Cardiac muscle cell (in vitro differentiated cells and primary cell): ENCODE data around the gene NPR2. TPM values are rescaled to one million over a fixed set of nuclear protein-coding genes. Genes with fewer than 3 reads are reported as not detected.
A peak's percentile ranks its signal among the peaks of the same experiment; 100 is the strongest.

Experiments
- DNase-seq, 2 donors: peaks; one replicate each; pipeline versions ENCODE4 v3.0.0 to v3.0.0-alpha.2; 2010 to 2017; ENCODE audit warnings: low read depth in 1 of 2, low spot score in 1 of 2
- H3K27ac ChIP-seq: fragments of 200-600 bp; sonication (generic); 2 replicates; pipeline ENCODE4 v1.5.1; 2016
- H3K27me3 ChIP-seq: fragments of 200-600 bp; sonication (generic); 2 replicates; pipeline ENCODE4 v1.6.0; 2016; ENCODE audit warnings: control low read depth
- H3K36me3 ChIP-seq: fragments of 200-600 bp; sonication (generic); 2 replicates; pipeline ENCODE4 v1.5.1; 2016; ENCODE audit warnings: control low read depth
- H3K4me1 ChIP-seq: fragments of 200-600 bp; sonication (generic); 2 replicates; pipeline ENCODE4 v1.8.1; 2017; ENCODE audit warnings: low read depth, mild to moderate bottlenecking, mixed run types
- H3K4me3 ChIP-seq: fragments of 200-600 bp; sonication (generic); 2 replicates; pipeline ENCODE4 v1.5.1; 2016; ENCODE audit warnings: mild to moderate bottlenecking
- H3K9me3 ChIP-seq: fragments of 200-600 bp; sonication (generic); 2 replicates; pipeline ENCODE4 v1.5.1; 2017; ENCODE audit warnings: low read depth, mild to moderate bottlenecking, control low read depth
- polyA plus RNA-seq: library from polyadenylated mRNA; unstranded; fragments of >200 nt; fragmentation: Nextera tagmentation; extraction: Ambion mirVana; gene quantifications from 2 replicates; pipeline ENCODE4 v1.2.1, GENCODE V29; 2016
- total RNA-seq: library from RNA; depleted of rRNA; stranded (reverse); fragments of >200 nt; gene quantifications from 2 replicates; pipeline ENCODE4 v1.2.3, GENCODE V29; 2016
- TF ChIP-seq, protein P1 (sequence below): IDR thresholded peaks from 2 replicates; pipeline ENCODE4 v1.5.1; 2012; ENCODE audit warnings: low read depth, mild to moderate bottlenecking, low read length

The NPR2 gene
- total and polyA plus RNA-seq, 2 experiments from 2014 or later, result 12.6 to 13.2 TPM

DNA sequence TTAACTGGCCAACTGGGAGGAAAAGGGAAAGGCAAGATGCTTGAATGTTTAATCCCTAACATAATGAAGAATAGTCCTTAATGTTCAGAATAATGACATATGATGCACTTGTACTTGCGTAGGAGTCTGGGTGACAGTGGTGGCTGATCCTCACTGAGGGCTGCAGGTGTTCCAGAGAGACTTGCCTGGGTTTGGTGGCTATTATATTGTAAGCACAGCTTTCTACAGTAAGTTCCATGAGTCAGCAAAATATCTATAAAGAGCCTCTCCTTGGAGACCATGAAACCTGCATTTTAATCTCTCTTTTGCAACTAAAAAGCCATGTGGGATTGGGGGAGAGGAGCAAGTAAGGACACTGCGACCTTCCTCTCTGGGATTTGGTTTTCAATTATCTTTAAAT is 1.9 kb upstream of the NPR2 start:
- Histone ChIP-seq H3K27me3 (no peaks in the 10 kb centered on the region), H3K36me3 (no peaks in the 10 kb centered on the region), H3K9me3 (no peaks in the 10 kb centered on the region), H3K4me3 (no peak overlapping the region), H3K4me1 (peaks cover 17% of the 10 kb centered on the region), H3K27ac (no peak overlapping the region)
- DNase-seq, result no peak
- TF ChIP-seq, protein P1, sequence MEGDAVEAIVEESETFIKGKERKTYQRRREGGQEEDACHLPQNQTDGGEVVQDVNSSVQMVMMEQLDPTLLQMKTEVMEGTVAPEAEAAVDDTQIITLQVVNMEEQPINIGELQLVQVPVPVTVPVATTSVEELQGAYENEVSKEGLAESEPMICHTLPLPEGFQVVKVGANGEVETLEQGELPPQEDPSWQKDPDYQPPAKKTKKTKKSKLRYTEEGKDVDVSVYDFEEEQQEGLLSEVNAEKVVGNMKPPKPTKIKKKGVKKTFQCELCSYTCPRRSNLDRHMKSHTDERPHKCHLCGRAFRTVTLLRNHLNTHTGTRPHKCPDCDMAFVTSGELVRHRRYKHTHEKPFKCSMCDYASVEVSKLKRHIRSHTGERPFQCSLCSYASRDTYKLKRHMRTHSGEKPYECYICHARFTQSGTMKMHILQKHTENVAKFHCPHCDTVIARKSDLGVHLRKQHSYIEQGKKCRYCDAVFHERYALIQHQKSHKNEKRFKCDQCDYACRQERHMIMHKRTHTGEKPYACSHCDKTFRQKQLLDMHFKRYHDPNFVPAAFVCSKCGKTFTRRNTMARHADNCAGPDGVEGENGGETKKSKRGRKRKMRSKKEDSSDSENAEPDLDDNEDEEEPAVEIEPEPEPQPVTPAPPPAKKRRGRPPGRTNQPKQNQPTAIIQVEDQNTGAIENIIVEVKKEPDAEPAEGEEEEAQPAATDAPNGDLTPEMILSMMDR, result no peak

DNA sequence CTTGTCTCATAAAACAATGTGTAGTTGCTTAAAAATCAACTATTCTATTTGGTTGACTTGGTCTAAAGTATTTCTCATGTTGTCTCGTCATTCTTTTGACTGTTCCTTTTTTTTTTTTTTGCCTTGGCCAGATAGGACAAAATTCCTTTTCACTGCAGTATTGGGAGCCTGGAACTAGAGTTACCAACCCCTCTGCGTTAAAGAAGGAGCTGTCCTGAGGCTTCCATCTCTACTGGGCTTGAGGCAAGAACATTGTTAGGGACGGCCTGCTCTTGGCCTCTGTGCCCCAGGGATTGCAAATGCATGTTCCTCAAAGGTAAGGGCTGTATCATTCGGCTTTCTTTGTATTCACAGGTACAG is 1.4 kb upstream of the NPR2 start:
- Histone ChIP-seq H3K4me1 (peaks cover 17% of the 10 kb centered on the region), H3K27ac (no peak overlapping the region), H3K27me3 (no peaks in the 10 kb centered on the region), H3K36me3 (no peaks in the 10 kb centered on the region), H3K4me3 (no peak overlapping the region), H3K9me3 (no peaks in the 10 kb centered on the region)
- TF ChIP-seq, protein P1, result no peak
- DNase-seq, result no peak

DNA sequence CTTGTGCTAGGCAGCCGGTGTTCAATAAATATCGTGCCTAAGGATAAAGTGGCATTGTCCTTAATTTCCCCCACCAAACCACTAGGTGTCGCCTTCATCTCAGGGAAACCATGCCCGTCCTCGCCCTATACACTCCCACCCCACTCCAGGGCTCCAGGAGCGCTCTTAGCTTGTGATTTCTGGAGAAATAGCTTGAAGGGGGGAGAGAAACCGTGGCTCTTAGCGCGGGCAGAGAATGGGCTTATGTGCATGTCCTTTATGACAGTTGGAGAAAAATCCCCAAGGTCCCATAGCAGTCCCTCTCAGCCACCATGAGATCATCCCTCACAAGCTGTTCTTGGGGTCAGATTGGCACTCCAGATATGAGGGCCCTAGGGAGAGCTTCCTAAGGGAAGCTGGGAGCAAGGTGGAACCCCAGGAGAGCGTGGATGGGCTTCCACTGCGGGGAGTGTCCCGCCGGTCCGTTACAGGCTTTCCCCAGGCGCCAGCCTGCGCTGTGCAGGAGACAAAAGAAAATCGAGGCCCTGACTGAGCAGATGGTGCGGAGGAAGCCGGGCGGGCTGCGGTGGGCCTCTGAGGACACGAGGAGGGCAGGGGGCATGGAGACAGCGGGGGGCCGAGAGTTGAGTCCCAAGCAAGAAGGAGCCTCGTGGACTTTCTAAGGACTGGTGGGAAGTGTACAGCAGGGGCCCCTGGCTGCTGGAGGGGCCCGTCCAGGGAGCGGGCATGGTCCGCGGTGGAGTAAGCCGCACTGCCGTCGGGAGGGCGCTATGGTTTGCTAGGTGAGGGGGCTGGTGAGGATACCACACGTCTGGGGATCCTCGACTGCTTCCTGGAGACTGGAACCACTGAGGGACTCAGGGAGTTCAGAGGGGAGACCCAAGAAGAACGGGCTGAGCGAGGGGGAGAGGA is 750 bp upstream of the NPR2 start:
- H3K9me3 ChIP-seq, result no peaks in the 10 kb centered on the region
- TF ChIP-seq, protein P1, result peak; percentile 86
- peaks cover 17% of the 10 kb centered on the region for H3K4me1 ChIP-seq
- H3K4me3 ChIP-seq, result peak overlapping the region; percentile 20
- H3K36me3 ChIP-seq, result no peaks in the 10 kb centered on the region
- H3K27me3 ChIP-seq, result no peaks in the 10 kb centered on the region
- no peak overlapping the region for H3K27ac ChIP-seq
- DNase-seq, result peak; percentile 88 to 94

DNA sequence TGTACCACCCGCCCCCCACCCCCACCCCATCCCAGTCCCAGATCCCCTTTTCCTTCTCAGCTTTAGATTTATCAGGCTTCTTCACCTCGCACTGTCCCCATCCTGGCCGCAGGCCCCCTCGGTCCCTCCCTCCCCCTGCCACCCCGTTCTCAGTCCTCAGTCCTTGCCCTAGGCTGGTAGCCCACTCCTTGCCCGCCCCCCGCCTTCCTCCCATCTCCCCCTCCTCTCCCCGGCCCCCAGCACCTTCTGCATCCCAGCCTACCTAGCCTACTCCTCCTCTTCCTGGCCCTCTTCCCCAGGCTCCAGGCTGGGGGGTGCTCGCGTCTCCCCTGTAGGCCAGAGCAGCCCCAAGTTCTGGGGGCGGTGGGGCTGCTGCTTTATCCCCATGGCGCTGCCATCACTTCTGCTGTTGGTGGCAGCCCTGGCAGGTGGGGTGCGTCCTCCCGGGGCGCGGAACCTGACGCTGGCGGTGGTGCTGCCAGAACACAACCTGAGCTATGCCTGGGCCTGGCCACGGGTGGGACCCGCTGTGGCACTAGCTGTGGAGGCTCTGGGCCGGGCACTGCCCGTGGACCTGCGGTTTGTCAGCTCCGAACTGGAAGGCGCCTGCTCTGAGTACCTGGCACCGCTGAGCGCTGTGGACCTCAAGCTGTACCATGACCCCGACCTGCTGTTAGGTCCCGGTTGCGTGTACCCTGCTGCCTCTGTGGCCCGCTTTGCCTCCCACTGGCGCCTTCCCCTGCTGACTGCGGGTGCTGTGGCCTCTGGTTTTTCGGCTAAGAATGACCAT is 828 bp downstream of the NPR2 start:
- Histone ChIP-seq H3K9me3 (no peaks in the 10 kb centered on the region), H3K27me3 (no peaks in the 10 kb centered on the region), H3K36me3 (no peaks in the 10 kb centered on the region), H3K4me1 (peaks cover 17% of the 10 kb centered on the region), H3K27ac (no peak overlapping the region), H3K4me3 (peak overlapping the region; percentile 20)
- TF ChIP-seq, protein P1, result no peak
- DNase-seq, result no peak

DNA sequence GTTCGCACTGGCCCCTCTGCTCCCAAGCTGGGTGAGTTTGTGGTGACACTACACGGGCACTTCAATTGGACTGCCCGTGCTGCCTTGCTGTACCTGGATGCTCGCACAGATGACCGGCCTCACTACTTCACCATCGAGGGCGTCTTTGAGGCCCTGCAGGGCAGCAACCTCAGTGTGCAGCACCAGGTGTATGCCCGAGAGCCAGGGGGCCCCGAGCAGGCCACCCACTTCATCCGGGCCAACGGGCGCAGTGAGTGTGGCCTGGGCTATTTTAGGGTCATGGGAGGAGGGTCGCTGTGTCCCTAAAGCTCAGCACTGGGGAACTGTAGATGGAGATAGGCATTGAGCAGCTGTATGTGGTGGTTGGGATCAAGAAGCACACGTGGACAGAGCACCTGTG is 1.4 kb downstream of the NPR2 start:
- H3K27ac ChIP-seq, result no peak overlapping the region
- H3K9me3 ChIP-seq, result no peaks in the 10 kb centered on the region
- no peak for DNase-seq
- TF ChIP-seq, protein P1, result no peak
- no peak overlapping the region for H3K4me3 ChIP-seq
- no peaks in the 10 kb centered on the region for H3K36me3 ChIP-seq
- no peaks in the 10 kb centered on the region for H3K27me3 ChIP-seq
- H3K4me1 ChIP-seq, result peaks cover 17% of the 10 kb centered on the region
